ENCODE results near the gene FAM210B.
A peak's percentile ranks its signal among the peaks of the same experiment; 100 is the strongest.
"Not testable (repeated sequence)": the region's sequence is repeated elsewhere in the genome, so short reads cannot be mapped to it uniquely, and the experiment has no call there.

Gene FAM210B

DNA sequence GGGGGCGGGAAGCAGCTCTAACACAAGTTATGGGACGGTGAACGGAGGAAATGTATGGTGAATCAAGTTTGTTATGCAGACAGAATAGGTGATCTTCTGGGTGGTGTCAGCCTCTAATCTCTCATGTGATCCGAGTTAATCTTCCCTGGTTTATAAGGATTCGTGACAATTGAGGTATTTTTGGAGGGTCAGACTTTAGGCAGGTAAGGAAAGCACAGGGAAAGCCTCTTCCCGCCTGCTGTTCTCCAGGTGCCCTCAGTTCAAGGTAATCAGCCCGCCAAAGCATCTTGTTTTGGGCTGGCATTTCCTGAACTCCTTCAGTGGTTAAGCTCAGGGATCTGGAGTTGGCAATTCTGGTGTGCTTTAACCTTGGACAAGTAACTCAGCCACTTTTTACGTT is 34.9 kb downstream of the FAM210B start:
- DNase-seq = no peak

- no peak for DNase-seq
Observed at GRCh38 chr20:56395166-56395565, 36.4 kb downstream of the FAM210B start.

- DNase-seq = peak in 3 of 4 experiments; percentile 9 to 48 (median 25)
Observed at GRCh38 chr20:56400001-56400640, 41.3 kb downstream of the FAM210B start.

- DNase-seq = no peak
Observed at GRCh38 chr20:56403465-56403864, 44.7 kb downstream of the FAM210B start.

GRCh38 chr20:56405356-56405755 is 46.6 kb downstream of the FAM210B start:
- not testable (repeated sequence) for DNase-seq

DNA sequence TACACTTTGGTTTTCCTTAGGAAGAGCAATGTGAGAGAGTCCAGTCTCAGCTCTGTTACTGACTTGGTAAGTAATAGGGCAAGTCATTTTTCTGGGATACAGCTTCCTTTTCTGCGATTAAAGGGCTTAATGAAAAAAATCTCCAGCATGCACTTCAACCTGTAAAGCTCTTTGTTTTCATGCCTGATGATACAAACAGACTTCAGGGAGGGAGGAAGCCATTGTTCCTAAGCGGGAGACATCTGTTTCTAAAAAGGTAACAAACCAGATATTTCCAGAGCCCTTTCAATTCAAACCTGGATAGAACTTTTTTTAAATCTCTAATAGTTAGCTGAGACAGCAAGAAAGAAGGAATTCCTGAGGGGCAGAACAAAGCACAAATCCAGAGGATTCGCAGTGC is 48.1 kb downstream of the FAM210B start:
- no peak for DNase-seq

- no peak for DNase-seq
Observed at GRCh38 chr20:56409521-56409920, 50.7 kb downstream of the FAM210B start.

DNA sequence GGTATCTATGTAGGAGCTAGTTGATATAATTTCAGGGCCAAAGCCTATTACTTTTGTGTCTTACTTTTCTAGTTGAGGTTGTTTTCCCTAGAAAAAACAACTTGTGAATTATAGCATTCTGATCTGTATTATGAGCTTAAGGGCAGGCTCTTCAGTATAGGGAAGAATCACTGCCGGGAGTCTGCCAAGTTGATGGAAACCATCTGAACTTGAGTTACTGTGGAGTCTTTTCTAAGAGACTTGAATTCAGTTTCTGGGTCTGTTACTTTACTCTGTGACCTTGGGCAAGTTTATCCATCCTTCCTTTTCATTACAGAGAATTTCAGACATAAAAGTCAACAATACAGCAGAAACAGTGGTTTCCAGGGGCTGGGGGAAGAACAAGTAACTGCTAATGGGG is 51.2 kb downstream of the FAM210B start:
- no peak for DNase-seq

DNA sequence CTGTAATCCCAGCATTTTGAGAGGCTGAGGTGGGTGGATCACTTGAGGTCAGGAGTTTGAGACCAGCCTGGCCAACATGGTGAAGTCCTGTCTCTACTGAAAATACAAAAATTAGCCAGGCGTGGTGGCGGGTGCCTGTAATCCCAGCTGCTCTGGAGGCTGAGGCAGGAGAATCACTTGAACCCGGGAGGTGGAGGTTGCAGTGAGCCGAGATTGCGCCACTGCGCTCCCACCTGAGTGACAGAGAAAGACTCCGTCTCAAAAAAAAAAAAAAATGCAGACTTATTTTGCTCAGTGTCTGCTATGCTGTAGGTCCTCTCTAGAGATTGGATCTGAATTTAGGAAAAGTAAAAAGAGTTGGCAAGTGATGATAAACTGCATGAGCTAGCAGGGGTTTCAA is 52.5 kb downstream of the FAM210B start:
- not testable (repeated sequence) for DNase-seq

- DNase-seq = peak in 1 of 4 experiments; percentile 16
Observed at GRCh38 chr20:56411759-56412472, 53.1 kb downstream of the FAM210B start, which contains the start of gene CASS4. Gene CASS4, plus strand, starts transcription at chr20:56412260. Its CDS starts 199 bp downstream, at chr20:56412459.

DNA sequence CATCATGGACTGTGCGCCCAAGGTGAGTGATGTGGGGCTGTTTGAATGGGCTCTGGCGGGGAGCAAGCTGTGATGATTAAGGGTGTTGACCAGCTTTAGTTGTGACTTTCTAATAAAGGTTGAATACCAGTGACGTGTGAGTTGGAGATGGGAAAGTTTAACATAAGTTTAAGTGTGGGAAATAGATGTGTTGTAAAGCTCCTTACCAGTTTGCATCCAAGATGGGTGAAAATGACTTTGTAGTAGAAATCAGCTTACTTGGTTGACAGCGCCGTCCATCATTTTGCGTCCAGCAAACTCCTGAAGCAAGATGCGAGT is 53.7 kb downstream of the FAM210B start:
- peak in 1 of 4 experiments; percentile 9 for DNase-seq

GRCh38 chr20:56412949-56413348 is 54.2 kb downstream of the FAM210B start:
- DNase-seq = no peak

DNA sequence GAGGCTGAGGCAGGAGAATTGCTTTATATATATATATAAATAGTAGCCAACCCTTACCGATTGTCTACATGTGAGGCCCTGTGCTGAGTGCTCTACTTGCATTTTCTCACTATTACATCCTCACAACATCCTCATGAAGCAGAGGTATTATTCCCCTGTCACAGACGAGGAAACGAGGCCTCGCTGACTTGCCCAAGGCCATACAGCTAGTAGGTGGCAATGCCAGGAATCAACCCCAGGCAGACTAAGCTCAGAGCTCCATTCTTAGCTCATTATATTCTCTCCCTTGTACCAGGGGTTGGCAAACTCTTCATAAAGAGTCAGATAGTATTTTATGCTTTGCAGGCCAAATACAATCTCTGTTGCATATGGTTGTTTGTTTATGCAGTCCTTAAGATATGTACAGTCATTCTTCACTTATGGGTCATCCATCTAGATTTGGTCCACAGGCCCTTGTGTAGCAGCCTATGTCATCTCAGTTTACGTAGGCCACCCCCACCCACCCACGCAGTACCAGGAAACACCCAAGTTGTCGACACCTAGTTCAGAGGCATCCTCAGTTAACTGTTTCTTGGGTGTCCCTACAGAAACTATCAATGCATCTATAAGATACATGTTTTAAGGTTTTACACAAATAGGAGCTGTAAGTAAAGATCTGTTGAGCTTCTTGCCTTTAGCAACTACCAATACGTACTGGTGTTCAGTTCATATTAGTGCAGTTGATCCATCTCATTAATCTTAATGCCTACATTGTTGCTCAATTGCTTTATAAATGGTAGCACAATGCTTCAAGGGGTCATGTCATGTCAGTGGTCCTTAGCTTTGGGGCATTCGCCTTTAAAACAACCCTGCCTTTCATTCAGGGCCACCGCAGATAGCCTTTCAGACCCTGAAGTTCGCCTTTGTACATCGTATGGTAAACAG is 56.3 kb downstream of the FAM210B start:
- DNase-seq = peak in 1 of 4 experiments; percentile 15

DNA sequence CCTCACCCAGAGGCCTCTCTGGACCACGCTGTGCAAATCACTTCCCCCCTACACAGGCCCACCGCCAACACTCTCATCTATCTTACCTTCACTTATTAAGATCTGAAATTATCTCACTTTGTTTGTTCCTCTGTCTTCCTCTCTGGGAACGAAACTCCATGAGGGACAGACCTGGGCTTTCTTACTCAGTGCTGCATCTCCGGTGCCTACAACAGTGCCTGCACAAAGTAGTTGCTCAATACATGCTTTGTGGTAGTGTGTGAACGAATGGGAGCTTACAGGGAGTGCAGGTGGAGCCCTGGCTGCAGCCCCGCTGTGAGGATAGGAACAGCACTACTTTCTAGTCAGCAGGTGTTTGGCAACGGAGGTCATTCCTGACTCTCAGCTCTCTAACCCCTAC is 58.6 kb downstream of the FAM210B start:
- DNase-seq = no peak

DNA sequence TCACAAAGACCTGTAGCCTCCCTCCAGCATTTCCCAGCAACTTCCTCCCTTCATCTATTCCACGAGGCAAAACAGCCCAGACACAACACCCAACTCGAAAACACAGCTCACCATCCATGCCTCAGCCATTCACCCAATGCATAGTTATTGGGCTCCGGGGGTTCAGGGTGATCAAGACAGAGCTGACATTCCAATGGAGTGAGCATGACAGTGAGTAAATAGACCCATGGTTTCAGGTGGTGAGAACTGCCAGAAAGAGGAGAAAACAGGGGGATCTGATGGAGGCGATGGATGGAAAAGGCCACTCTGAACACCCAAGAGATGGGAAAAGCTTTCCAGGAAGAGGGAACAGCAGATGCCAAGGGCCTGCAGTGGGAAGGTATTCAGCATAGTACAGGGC is 59.1 kb downstream of the FAM210B start:
- DNase-seq = no peak
